Suprapubic skin (tissue), 4 donors: Measurements from ENCODE around the gene BUB3. TPM values are rescaled to one million over a fixed set of nuclear protein-coding genes. Genes with fewer than 3 reads are reported as not detected.
A peak's percentile ranks its signal among the peaks of the same experiment; 100 is the strongest.

Experiments
- DNase-seq, 2 donors: peaks; one replicate each; pipeline ENCODE4 v3.0.0-alpha.2; 2019; ENCODE audit warnings: low spot score in 2 of 2
- H3K27ac ChIP-seq: fragments of 200-600 bp; sonication (generic); one replicate; pipeline ENCODE4 v1.5.1; 2019
- H3K27me3 ChIP-seq: fragments of 200-600 bp; sonication (generic); one replicate; pipeline ENCODE4 v1.5.1; 2019
- H3K36me3 ChIP-seq: fragments of 200-600 bp; sonication (generic); one replicate; pipeline ENCODE4 v1.5.1; 2019
- H3K4me1 ChIP-seq: fragments of 200-600 bp; sonication (generic); one replicate; pipeline ENCODE4 v1.5.1; 2019
- H3K4me3 ChIP-seq: fragments of 200-600 bp; sonication (generic); one replicate; pipeline ENCODE4 v1.5.1; 2019; ENCODE audit warnings: mild to moderate bottlenecking
- H3K9me3 ChIP-seq: fragments of 200-600 bp; sonication (generic); one replicate; pipeline ENCODE4 v1.5.1; 2019
- CTCF ChIP-seq, 2 donors: fragments of 200-600 bp in 1 of 2; fragments of 450-650 bp in 1 of 2; sonication (generic) in 1 of 2; IDR thresholded peaks; one replicate each; pipeline ENCODE4 v1.5.1; 2016 to 2019; ENCODE audit warnings: antibody characterized with exemption in 2 of 2, mild to moderate bottlenecking in 1 of 2, moderate library complexity in 1 of 2
- EP300 ChIP-seq: sonication (generic); formaldehyde crosslinking; IDR thresholded peaks from one replicate; pipeline ENCODE4 v1.6.1; 2017; ENCODE audit warnings: antibody characterized with exemption
- POLR2A ChIP-seq, 2 donors: fragments of 450-650 bp; IDR thresholded peaks; one replicate each; pipeline ENCODE4 v1.6.1; 2017; ENCODE audit warnings: antibody characterized with exemption in 2 of 2, mild to moderate bottlenecking in 2 of 2, moderate library complexity in 2 of 2
- POLR2AphosphoS5 ChIP-seq, 3 donors: sonication (generic); formaldehyde crosslinking; IDR thresholded peaks; one replicate each; pipeline ENCODE4 v1.6.1; 2017; ENCODE audit warnings: antibody characterized with exemption in 3 of 3
- WGBS: methylation state at CpG from one replicate; pipeline ENCODE4 v1.1.5; 2018; 5-methylcytosine and 5-hydroxymethylcytosine counted together
- total RNA-seq, 4 donors: library from RNA; depleted of rRNA; stranded (reverse); fragments of >200 nt; gene quantifications; one replicate each; pipeline ENCODE4 v1.1.0, GENCODE V29; 2016

The BUB3 gene
- total RNA-seq, 4 donors from 2014 or later, result 87.3 to 134 (median 91.3) TPM

- TF ChIP-seq POLR2A (IDR thresholded peaks at IDR 0.05) (no peak), EP300 (no peak), POLR2AphosphoS5 (IDR thresholded peaks at IDR 0.05) (no peak), CTCF (IDR thresholded peaks at IDR 0.05) (no peak)
- no peaks in the 10 kb centered on the region for H3K36me3 ChIP-seq
- WGBS, result 12% methylated on average over 15 of the region's 33 CpGs
- no peak overlapping the region for H3K27ac ChIP-seq
- H3K9me3 ChIP-seq, result no peaks in the 10 kb centered on the region
- no peak overlapping the region for H3K4me3 ChIP-seq
- DNase-seq, result no peak
- peaks cover 100% of the 10 kb centered on the region for H3K27me3 ChIP-seq
- peaks cover 49% of the 10 kb centered on the region for H3K4me1 ChIP-seq
Measured at GRCh38 chr10:123142701-123143161, 11.5 kb upstream of the BUB3 start.

DNA sequence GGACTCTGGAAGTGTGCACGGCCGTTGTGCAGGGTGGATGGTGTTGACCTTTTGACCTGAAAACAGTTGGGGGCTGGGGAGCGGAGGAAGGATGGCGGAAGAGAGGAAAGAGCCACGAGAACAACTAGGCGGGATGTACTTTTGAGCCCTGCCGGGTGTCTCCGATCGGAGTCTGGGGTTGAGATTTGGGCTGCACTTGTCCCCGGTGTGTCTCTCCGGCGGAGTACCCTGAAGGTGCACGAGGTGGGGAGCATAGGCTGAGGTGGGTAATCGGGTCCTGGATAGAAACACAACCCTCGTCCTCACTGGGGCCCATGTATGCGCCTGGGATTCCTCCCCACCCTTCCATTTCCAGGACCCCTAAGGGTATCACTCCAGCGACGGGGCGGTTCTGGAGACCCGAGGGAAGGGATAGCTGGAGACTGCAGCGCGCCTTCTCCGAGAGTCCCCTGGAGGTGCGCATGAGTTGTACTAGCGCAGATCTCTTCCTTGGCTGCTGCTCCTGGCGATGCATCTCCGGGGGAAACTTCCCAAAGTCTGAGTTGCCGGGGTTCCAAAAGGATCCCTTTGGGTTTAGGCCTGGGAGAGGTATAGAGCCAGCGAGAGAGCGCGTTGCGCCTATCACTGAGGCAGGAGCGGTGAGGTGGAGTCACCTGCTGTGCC, 10.9 kb upstream of the BUB3 start:
- TF ChIP-seq POLR2A (IDR thresholded peaks at IDR 0.05) (no peak), CTCF (IDR thresholded peaks at IDR 0.05) (no peak), EP300 (no peak), POLR2AphosphoS5 (IDR thresholded peaks at IDR 0.05) (no peak)

DNA sequence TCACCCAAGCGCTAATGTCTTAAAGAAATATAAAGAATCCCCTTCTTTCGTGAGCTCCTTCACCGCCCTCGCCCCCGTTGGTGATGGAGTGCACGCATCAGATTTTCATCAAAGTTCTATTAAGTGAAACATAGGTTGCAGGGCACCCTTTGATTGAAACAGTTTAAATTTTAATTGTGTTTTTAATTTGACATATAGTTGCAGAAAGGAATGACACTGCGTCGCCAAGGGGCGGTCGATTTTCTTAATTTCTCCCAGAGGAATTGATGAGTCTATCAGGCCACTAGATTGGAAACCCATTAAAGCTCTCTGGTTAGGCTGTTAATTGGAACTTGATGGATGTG, 10.4 kb upstream of the BUB3 start:
- 15% methylated on average over 10 of the region's 10 CpGs for WGBS
- H3K27me3 ChIP-seq, result peaks cover 100% of the 10 kb centered on the region
- TF ChIP-seq CTCF (IDR thresholded peaks at IDR 0.05) (no peak), POLR2AphosphoS5 (IDR thresholded peaks at IDR 0.05) (no peak), EP300 (no peak), POLR2A (IDR thresholded peaks at IDR 0.05) (no peak)
- no peak overlapping the region for H3K27ac ChIP-seq
- peaks cover 59% of the 10 kb centered on the region for H3K4me1 ChIP-seq
- DNase-seq, result no peak
- no peaks in the 10 kb centered on the region for H3K36me3 ChIP-seq
- H3K9me3 ChIP-seq, result no peaks in the 10 kb centered on the region
- H3K4me3 ChIP-seq, result no peak overlapping the region

More for the DNA sequence above, 10.9 kb upstream of the BUB3 start:
- Histone ChIP-seq H3K4me1 (peaks cover 54% of the 10 kb centered on the region), H3K9me3 (no peaks in the 10 kb centered on the region), H3K27ac (no peak overlapping the region), H3K36me3 (no peaks in the 10 kb centered on the region), H3K4me3 (no peak overlapping the region), H3K27me3 (peaks cover 100% of the 10 kb centered on the region)
- DNase-seq, result no peak
- 12% methylated on average over 31 of the region's 33 CpGs for WGBS

- Histone ChIP-seq H3K4me1 (peaks cover 61% of the 10 kb centered on the region), H3K27ac (no peak overlapping the region), H3K27me3 (peaks cover 100% of the 10 kb centered on the region), H3K4me3 (no peak overlapping the region), H3K36me3 (no peaks in the 10 kb centered on the region), H3K9me3 (no peaks in the 10 kb centered on the region)
- TF ChIP-seq EP300 (no peak), CTCF (IDR thresholded peaks at IDR 0.05) (no peak), POLR2AphosphoS5 (IDR thresholded peaks at IDR 0.05) (no peak), POLR2A (IDR thresholded peaks at IDR 0.05) (no peak)
- WGBS, result 3% methylated on average over 24 of the region's 29 CpGs
- no peak for DNase-seq
Measured at GRCh38 chr10:123144697-123145541, 9.3 kb upstream of the BUB3 start.

- Histone ChIP-seq H3K36me3 (no peaks in the 10 kb centered on the region), H3K27me3 (peaks cover 100% of the 10 kb centered on the region), H3K27ac (no peak overlapping the region), H3K4me1 (peaks cover 61% of the 10 kb centered on the region), H3K4me3 (peak overlapping the region; percentile 5), H3K9me3 (no peaks in the 10 kb centered on the region)
- WGBS, result 6% methylated on average over 14 of the region's 14 CpGs
- TF ChIP-seq POLR2AphosphoS5 (IDR thresholded peaks at IDR 0.05), result no peak
- no peak for TF ChIP-seq EP300
- TF ChIP-seq POLR2A (IDR thresholded peaks at IDR 0.05), result no peak
- no peak for TF ChIP-seq CTCF (IDR thresholded peaks at IDR 0.05)
- DNase-seq, result no peak
Measured at GRCh38 chr10:123145542-123146012, 8.6 kb upstream of the BUB3 start.
